HG03432 (cell line): ENCODE data around the gene CBLB.
"Not testable (repeated sequence)": the region's sequence is repeated elsewhere in the genome, so short reads cannot be mapped to it uniquely, and the experiment has no call there.

Experiments used
- ATAC-seq: cut with Tn5 transposase; IDR thresholded peaks from one replicate; pipeline ENCODE4 v1.9.1; 2021; ENCODE audit warnings: mild to moderate bottlenecking, moderate library complexity; ENCODE audit not compliant: unreplicated experiment

Gene CBLB

GRCh38 chr3:105823149-105823867, 45.5 kb downstream of the CBLB start:
- ATAC-seq = no peak

- no peak for ATAC-seq
These were observed 46.4 kb downstream of the CBLB start for GRCh38 chr3:105822171-105823123.

- ATAC-seq = no peak
These were observed 47.4 kb downstream of the CBLB start for GRCh38 chr3:105821433-105821832.

GRCh38 chr3:105816833-105817232, 52.0 kb downstream of the CBLB start:
- ATAC-seq = no peak

GRCh38 chr3:105815331-105815730, 53.5 kb downstream of the CBLB start:
- ATAC-seq = not testable (repeated sequence)

GRCh38 chr3:105813710-105814109, 55.1 kb downstream of the CBLB start:
- no peak for ATAC-seq

GRCh38 chr3:105812194-105812586, 56.6 kb downstream of the CBLB start:
- no peak for ATAC-seq

GRCh38 chr3:105811518-105812193, 57.2 kb downstream of the CBLB start:
- ATAC-seq = no peak

- no peak for ATAC-seq
These were observed 59.5 kb downstream of the CBLB start for GRCh38 chr3:105809208-105809888.

- no peak for ATAC-seq
These were observed 61.1 kb downstream of the CBLB start for GRCh38 chr3:105807701-105808100.

GRCh38 chr3:105807146-105807545, 61.7 kb downstream of the CBLB start:
- ATAC-seq = no peak

- ATAC-seq = no peak
These were observed 62.5 kb downstream of the CBLB start for GRCh38 chr3:105806359-105806758.

- no peak for ATAC-seq
These were observed 63.4 kb downstream of the CBLB start for GRCh38 chr3:105805404-105805803.

GRCh38 chr3:105802118-105802706, 66.6 kb downstream of the CBLB start:
- no peak for ATAC-seq

- ATAC-seq = peak; percentile 31
These were observed 67.4 kb downstream of the CBLB start for GRCh38 chr3:105801397-105801796.

GRCh38 chr3:105800320-105800719, 68.5 kb downstream of the CBLB start:
- ATAC-seq = no peak

GRCh38 chr3:105799286-105799685, 69.5 kb downstream of the CBLB start:
- no peak for ATAC-seq

- ATAC-seq = peak; percentile 91
These were observed 70.4 kb downstream of the CBLB start for GRCh38 chr3:105798381-105798934.

- no peak for ATAC-seq
These were observed 75.8 kb downstream of the CBLB start for GRCh38 chr3:105793040-105793439.
